Liver (tissue), 9 donors: Measurements from ENCODE around the gene TMEM141. TPM values are rescaled to one million over a fixed set of nuclear protein-coding genes. Genes with fewer than 3 reads are reported as not detected.
"Not testable (repeated sequence)": the region's sequence is repeated elsewhere in the genome, so short reads cannot be mapped to it uniquely, and the experiment has no call there.

Source experiments
- DNase-seq: peaks from one replicate; pipeline ENCODE4 v3.0.0-alpha.2; 2017; ENCODE audit warnings: low spot score
- H3K27ac ChIP-seq, 2 donors: one replicate each; pipeline ENCODE4 v1.7.0; 2013; ENCODE audit warnings: inconsistent platforms in 2 of 2, low read length in 2 of 2, control low read depth in 1 of 2, low read depth in 1 of 2, mild to moderate bottlenecking in 1 of 2
- H3K27me3 ChIP-seq, 4 donors: one replicate each; pipeline versions ENCODE4 v1.6.1 to v1.7.0; 2013; ENCODE audit warnings: low read length in 3 of 4, inconsistent platforms in 1 of 4, mild to moderate bottlenecking in 1 of 4, moderate library complexity in 1 of 4; ENCODE audit not compliant: control insufficient read depth in 4 of 4, insufficient read depth in 4 of 4
- H3K36me3 ChIP-seq, 4 donors: one replicate each; pipeline versions ENCODE4 v1.6.1 to v1.7.0; 2013; ENCODE audit warnings: low read length in 3 of 4, mild to moderate bottlenecking in 3 of 4, low read depth in 1 of 4, moderate library complexity in 1 of 4; ENCODE audit not compliant: control insufficient read depth in 4 of 4, insufficient read depth in 3 of 4
- H3K4me1 ChIP-seq, 4 donors: one replicate each; pipeline versions ENCODE4 v1.6.1 to v1.7.0; 2013; ENCODE audit warnings: low read length in 3 of 4, mild to moderate bottlenecking in 3 of 4, moderate library complexity in 1 of 4; ENCODE audit not compliant: control insufficient read depth in 4 of 4, insufficient read depth in 4 of 4
- H3K4me3 ChIP-seq, 3 donors: one replicate each; pipeline versions ENCODE4 v1.6.1 to v1.7.0; 2013; ENCODE audit warnings: low read length in 3 of 3, control low read depth in 1 of 3, low read depth in 1 of 3, mild to moderate bottlenecking in 1 of 3
- H3K9ac ChIP-seq, 2 donors: one replicate each; pipeline ENCODE4 v1.7.0; 2013; ENCODE audit warnings: low read length in 2 of 2, mild to moderate bottlenecking in 2 of 2, moderate library complexity in 2 of 2, control low read depth in 1 of 2, low read depth in 1 of 2
- H3K9me3 ChIP-seq, 4 donors: one replicate each; pipeline versions ENCODE4 v1.6.1 to v1.7.0; 2013; ENCODE audit warnings: low read length in 3 of 4; ENCODE audit not compliant: control insufficient read depth in 4 of 4
- EGR1 ChIP-seq, 2 donors: IDR thresholded peaks; 2 replicates each; pipeline ENCODE4 v1.6.1; 2016 to 2018; ENCODE audit warnings: antibody characterized with exemption in 2 of 2, low read depth in 2 of 2
- FOXA1 ChIP-seq: IDR thresholded peaks from 2 replicates; pipeline ENCODE4 v1.6.1; 2016; ENCODE audit warnings: antibody characterized with exemption
- FOXA2 ChIP-seq: IDR thresholded peaks from 2 replicates; pipeline ENCODE4 v1.6.1; 2016; ENCODE audit warnings: antibody characterized with exemption
- GABPA ChIP-seq, 2 donors: IDR thresholded peaks in 1 of 2; conservative IDR thresholded peaks in 1 of 2; 2 replicates each; pipeline ENCODE4 v1.6.1; 2016; ENCODE audit warnings: antibody characterized with exemption in 2 of 2, mild to moderate bottlenecking in 1 of 2, moderate library complexity in 1 of 2
- HNF4A ChIP-seq, 2 donors: conservative IDR thresholded peaks; 2 replicates each; pipeline ENCODE4 v1.6.1; 2016; ENCODE audit warnings: antibody characterized with exemption in 2 of 2, mild to moderate bottlenecking in 2 of 2
- HNF4G ChIP-seq: IDR thresholded peaks from 2 replicates; pipeline ENCODE4 v1.6.1; 2016; ENCODE audit warnings: antibody characterized with exemption
- JUND ChIP-seq, 2 donors: IDR thresholded peaks; 2 replicates each; pipeline ENCODE4 v1.6.1; 2016; ENCODE audit warnings: antibody characterized with exemption in 2 of 2
- NR2F2 ChIP-seq: IDR thresholded peaks from 2 replicates; pipeline ENCODE4 v1.6.1; 2016; ENCODE audit warnings: antibody characterized with exemption
- RXRA ChIP-seq, 2 donors: IDR thresholded peaks; 2 replicates each; pipeline ENCODE4 v1.6.1; 2017 to 2018; ENCODE audit warnings: antibody characterized with exemption in 2 of 2, mild to moderate bottlenecking in 1 of 2
- SP1 ChIP-seq: IDR thresholded peaks from 2 replicates; pipeline ENCODE4 v1.6.1; 2018; ENCODE audit warnings: antibody characterized with exemption, mild to moderate bottlenecking
- TAF1 ChIP-seq: conservative IDR thresholded peaks from 2 replicates; pipeline ENCODE4 v1.6.1; 2016; ENCODE audit warnings: antibody characterized with exemption, mild to moderate bottlenecking
- YY1 ChIP-seq: IDR thresholded peaks from 2 replicates; pipeline ENCODE4 v1.6.1; 2016; ENCODE audit warnings: antibody characterized with exemption, mild to moderate bottlenecking
- WGBS: extraction: QIAGEN DNeasy Blood & Tissue Kit; methylation state at CpG from one replicate; pipeline ENCODE4 v1.1.7; 2013; 5-methylcytosine and 5-hydroxymethylcytosine counted together
- polyA plus RNA-seq, 2 donors: library from polyadenylated mRNA; stranded (reverse) in 1 of 2; unstranded in 1 of 2; fragments of 200-250 nt in 1 of 2; fragments of >200 nt in 1 of 2; fragmentation: Nextera tagmentation in 1 of 2; extraction: Ambion mirVana in 1 of 2; gene quantifications; one replicate each; pipeline versions ENCODE4 v1.2.1 to v1.2.3, GENCODE V29; 2013 to 2015
- total RNA-seq, 2 donors: library from RNA; depleted of rRNA; stranded (reverse); fragments of >200 nt; gene quantifications; one replicate each; pipeline ENCODE4 v1.2.3, GENCODE V29; 2014
- TF ChIP-seq, protein P1 (sequence below): IDR thresholded peaks from 2 replicates; pipeline ENCODE4 v1.6.1; 2016; ENCODE audit warnings: antibody characterized with exemption
- TF ChIP-seq, protein P2 (sequence below): fragments of 150-350 bp; IDR thresholded peaks from 2 replicates; pipeline ENCODE4 v1.5.1; 2017; ENCODE audit warnings: improper control_type of control experiment, low read depth, low read length; ENCODE audit not compliant: missing input control
- TF ChIP-seq, protein P3 (sequence below): IDR thresholded peaks from 2 replicates; pipeline ENCODE4 v1.6.1; 2016; ENCODE audit warnings: antibody characterized with exemption
- donor health status: healthy.
- donor health status: healthy.
- donor health status: healthy.
- donor health status: healthy.
- donor health status: healthy.

The TMEM141 gene
- total and polyA plus RNA-seq, 4 donors, result 32.2 to 74.7 (median 66.2) TPM

DNA sequence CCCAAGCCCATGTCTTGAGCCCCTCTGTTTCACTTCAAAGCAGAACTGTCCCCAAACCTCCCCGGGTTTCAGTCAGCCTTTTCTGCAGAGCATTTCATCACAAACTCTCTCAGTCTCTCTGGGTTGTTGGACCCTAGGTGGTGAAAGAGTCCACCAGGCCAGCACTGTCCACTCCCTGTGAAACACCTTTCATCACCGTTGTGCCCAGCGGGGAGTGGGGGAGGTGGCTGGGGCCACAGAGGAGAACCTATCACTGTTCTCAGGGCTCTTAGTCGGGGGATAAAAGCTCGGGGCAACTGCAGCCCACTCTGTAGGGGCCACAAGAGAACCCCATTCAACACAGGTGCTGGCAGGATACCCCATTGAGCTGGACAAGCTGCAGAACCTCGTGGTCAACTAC, 11.2 kb downstream of the TMEM141 start:
- Histone ChIP-seq H3K9ac (no peak overlapping the region), H3K9me3 (no peaks in the 10 kb centered on the region), H3K36me3 (no peaks in the 10 kb centered on the region), H3K27ac (no peak overlapping the region), H3K27me3 (no peaks in the 10 kb centered on the region), H3K4me1 (peaks cover 16 to 35% (median 31%) of the 10 kb centered on the region in 4 donors), H3K4me3 (no peak overlapping the region)
- 80% methylated on average over 6 of the region's 6 CpGs for WGBS
- DNase-seq, result no peak
- TF ChIP-seq RXRA (IDR thresholded peaks at IDR 0.05), result no peak
- TF ChIP-seq, protein P1, sequence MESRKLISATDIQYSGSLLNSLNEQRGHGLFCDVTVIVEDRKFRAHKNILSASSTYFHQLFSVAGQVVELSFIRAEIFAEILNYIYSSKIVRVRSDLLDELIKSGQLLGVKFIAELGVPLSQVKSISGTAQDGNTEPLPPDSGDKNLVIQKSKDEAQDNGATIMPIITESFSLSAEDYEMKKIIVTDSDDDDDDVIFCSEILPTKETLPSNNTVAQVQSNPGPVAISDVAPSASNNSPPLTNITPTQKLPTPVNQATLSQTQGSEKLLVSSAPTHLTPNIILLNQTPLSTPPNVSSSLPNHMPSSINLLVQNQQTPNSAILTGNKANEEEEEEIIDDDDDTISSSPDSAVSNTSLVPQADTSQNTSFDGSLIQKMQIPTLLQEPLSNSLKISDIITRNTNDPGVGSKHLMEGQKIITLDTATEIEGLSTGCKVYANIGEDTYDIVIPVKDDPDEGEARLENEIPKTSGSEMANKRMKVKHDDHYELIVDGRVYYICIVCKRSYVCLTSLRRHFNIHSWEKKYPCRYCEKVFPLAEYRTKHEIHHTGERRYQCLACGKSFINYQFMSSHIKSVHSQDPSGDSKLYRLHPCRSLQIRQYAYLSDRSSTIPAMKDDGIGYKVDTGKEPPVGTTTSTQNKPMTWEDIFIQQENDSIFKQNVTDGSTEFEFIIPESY, result no peak

DNA sequence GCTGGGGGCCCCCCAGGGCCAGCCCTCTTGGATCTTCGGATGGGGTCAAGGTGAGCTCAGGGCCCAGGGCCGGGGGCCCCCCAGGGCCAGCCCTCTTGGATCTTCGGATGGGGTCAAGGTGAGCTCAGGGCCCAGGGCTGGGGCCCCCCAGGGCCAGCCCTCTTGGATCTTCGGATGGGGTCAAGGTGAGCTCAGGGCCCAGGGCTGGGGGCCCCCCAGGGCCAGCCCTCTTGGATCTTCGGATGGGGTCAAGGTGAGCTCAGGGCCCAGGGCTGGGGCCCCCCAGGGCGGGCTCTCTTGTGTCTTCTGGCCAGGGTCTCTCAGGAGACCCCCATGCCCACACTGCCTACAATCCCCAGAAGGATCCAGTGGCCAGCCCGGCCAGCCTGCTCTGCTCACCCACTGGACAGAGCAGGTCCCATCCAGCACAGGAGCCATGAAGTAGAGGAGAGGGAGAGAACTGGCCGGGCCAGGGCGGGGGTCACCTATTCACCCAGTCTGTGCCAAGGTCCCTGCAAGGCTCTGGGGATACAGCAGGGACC, 11.9 kb downstream of the TMEM141 start:
- WGBS, result 93% methylated on average over 8 of the region's 9 CpGs
- not testable (repeated sequence) for H3K9ac ChIP-seq, H3K4me3 ChIP-seq, DNase-seq, H3K36me3 ChIP-seq, H3K9me3 ChIP-seq, H3K27me3 ChIP-seq, H3K27ac ChIP-seq
- peaks cover 16 to 37% (median 32%) of the 10 kb centered on the region in 4 donors for H3K4me1 ChIP-seq

DNA sequence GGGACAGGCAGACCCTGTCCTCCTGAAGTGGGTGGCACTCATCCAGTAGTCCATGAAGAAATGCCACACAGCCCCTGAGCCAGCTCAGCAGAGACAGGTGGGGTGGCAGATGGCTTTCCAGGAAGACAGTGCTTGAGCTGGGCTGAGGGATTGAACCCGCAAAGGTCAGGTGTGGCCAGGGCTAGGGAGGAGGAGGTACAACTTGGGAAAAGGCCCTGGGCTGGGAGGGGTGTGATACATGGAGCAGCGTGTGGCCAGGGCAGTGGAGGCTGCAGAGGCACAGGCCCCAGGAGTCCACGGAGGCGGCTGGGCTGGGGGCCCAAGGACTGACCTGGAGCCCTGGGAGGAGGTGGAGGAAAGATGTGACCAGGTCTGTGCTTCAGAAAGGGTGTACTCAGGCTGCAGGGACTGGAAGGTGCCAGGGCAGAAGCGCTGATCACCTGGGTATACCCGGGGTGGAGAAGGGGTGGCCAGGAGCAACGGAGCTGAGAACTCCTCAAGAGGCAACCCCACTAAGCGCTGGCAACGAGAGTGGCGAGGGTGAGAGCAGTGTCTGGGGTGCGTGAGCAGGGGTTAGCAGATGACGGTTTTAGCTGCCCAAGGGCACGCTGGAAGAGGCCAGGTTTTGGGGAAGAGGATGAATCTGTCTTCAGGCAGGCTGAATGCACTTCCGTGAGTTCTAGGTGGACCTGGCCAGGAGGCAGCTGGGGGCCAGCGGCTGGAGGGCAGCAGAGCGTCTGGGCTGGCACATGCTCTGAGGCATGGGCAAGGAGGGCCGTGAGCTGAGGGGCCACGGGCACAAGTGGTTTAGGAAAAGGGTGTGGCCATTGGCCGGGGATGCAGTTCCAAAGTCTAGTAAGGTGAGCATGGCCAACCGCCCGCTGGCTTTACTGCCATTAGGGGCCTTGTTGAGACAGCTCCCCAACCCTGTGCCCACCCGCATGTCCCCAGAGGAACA, 12.7 kb downstream of the TMEM141 start:
- 96% methylated on average over 22 of the region's 22 CpGs for WGBS

DNA sequence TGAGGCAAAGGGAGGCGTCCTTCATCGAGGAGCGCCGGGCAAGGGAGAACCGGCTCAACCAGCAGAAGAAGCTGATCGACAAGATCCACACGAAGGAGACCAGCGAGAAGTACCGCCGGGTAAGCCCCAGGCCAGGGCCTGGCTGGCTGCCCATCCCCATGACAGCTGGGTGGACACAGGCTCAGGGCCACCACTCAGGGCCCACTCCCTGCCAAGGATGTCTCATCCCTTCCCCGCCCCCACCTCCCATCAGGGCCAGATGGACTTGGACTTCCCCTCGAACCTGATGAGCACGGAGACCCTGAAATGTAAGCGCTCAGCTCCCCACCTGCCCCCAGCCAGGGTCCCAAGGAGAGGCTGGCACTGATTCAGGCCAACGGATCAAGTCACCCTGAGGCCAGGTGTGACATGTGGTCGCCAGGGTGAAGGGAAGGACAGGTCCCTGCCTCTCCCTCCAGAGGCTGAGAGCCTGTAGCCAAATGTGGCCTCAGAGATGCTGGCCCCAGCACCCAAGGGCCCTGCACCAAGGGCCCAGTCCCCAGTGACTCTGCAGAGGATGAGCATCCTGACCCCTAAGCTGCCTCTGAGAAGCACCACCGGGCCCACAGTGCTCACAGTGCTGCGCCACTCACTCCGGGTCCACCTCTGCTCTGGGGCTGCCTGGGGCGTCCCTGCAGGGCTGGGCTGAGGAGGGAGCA, 13.5 kb downstream of the TMEM141 start:
- peaks cover 10 to 35% (median 31%) of the 10 kb centered on the region in 4 donors for H3K4me1 ChIP-seq
- 97% methylated on average over 20 of the region's 20 CpGs for WGBS
- no peak overlapping the region for H3K4me3 ChIP-seq
- H3K27me3 ChIP-seq, result no peaks in the 10 kb centered on the region
- H3K9me3 ChIP-seq, result no peaks in the 10 kb centered on the region
- no peak for DNase-seq
- no peaks in the 10 kb centered on the region for H3K36me3 ChIP-seq
- no peak overlapping the region for H3K27ac ChIP-seq
- no peak overlapping the region for H3K9ac ChIP-seq
- TF ChIP-seq FOXA1 (no peak), RXRA (IDR thresholded peaks at IDR 0.05) (no peak), FOXA2 (no peak), SP1 (no peak), EGR1 (IDR thresholded peaks at IDR 0.05; ENCODE audit: low read depth in 2 of 2) (no peak), HNF4A (conservative IDR thresholded peaks at IDR 0.05) (no peak), NR2F2 (no peak), HNF4G (no peak)
- TF ChIP-seq, protein P1, result no peak
- TF ChIP-seq, protein P2, sequence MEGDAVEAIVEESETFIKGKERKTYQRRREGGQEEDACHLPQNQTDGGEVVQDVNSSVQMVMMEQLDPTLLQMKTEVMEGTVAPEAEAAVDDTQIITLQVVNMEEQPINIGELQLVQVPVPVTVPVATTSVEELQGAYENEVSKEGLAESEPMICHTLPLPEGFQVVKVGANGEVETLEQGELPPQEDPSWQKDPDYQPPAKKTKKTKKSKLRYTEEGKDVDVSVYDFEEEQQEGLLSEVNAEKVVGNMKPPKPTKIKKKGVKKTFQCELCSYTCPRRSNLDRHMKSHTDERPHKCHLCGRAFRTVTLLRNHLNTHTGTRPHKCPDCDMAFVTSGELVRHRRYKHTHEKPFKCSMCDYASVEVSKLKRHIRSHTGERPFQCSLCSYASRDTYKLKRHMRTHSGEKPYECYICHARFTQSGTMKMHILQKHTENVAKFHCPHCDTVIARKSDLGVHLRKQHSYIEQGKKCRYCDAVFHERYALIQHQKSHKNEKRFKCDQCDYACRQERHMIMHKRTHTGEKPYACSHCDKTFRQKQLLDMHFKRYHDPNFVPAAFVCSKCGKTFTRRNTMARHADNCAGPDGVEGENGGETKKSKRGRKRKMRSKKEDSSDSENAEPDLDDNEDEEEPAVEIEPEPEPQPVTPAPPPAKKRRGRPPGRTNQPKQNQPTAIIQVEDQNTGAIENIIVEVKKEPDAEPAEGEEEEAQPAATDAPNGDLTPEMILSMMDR, result no peak
- TF ChIP-seq, protein P3, sequence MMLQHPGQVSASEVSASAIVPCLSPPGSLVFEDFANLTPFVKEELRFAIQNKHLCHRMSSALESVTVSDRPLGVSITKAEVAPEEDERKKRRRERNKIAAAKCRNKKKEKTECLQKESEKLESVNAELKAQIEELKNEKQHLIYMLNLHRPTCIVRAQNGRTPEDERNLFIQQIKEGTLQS, result no peak

More for the DNA sequence above, 12.7 kb downstream of the TMEM141 start:
- no peak for TF ChIP-seq YY1
- TF ChIP-seq GABPA (IDR thresholded peaks at IDR 0.05 in 1 of 2, conservative IDR thresholded peaks at IDR 0.05 in 1 of 2), result no peak
- TF ChIP-seq, protein P3, result no peak
- no peak for TF ChIP-seq JUND (IDR thresholded peaks at IDR 0.05)
- no peak for TF ChIP-seq FOXA2
- no peak for TF ChIP-seq NR2F2
- no peak for TF ChIP-seq TAF1
- TF ChIP-seq FOXA1, result no peak
- H3K27me3 ChIP-seq, result no peaks in the 10 kb centered on the region
- peaks cover 16 to 37% (median 32%) of the 10 kb centered on the region in 4 donors for H3K4me1 ChIP-seq
- H3K9me3 ChIP-seq, result no peaks in the 10 kb centered on the region
- H3K36me3 ChIP-seq, result no peaks in the 10 kb centered on the region
- H3K27ac ChIP-seq, result no peak overlapping the region
- DNase-seq, result no peak
- H3K4me3 ChIP-seq, result no peak overlapping the region
- no peak overlapping the region for H3K9ac ChIP-seq
